ENCODE results near the gene SDK1.

SDK1 gene

DNA sequence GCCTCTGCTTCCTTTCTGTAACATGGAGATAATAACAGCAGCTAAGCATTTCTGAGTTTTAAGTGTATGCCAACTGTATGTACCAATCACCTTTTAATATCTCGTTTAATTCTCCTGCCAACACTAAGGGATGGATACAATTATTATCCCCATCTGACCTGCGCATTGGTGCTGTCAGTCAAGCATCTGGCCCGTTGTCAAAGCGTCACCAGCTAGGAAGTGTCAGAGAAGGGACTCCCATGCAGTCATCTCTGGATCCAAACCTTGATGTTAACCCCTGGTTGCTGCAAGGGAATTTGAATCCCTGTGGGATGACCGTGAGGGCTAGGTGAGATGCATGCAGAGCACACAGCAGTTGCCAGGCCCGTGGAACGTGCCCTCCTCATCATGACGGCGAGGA is 506.8 kb downstream of the SDK1 start:
- Histone ChIP-seq H3K9me3 (ENCODE audit: control insufficient read depth, insufficient read depth, low read depth, low read length) (no peaks in the 10 kb centered on the region), H3K4me3 (ENCODE audit: low read depth, low read length) (no peak overlapping the region), H3K4me1 (ENCODE audit: control insufficient read depth, insufficient read depth, low read length) (no peaks in the 10 kb centered on the region), H3K36me3 (ENCODE audit: control insufficient read depth in 2 of 2, insufficient read depth in 1 of 2, low read length in 2 of 2) (no peaks in the 10 kb centered on the region), H3K27ac (ENCODE audit: extremely low read depth, low read depth, low read length) (no peak overlapping the region)
- no peak for TF ChIP-seq ZNF132 (tag by site-specific recombination; IDR thresholded peaks at IDR 0.05; ENCODE audit: borderline replicate concordance)
- ChIA-PET POLR2A (no interaction called here), CTCF (interaction anchor here (0.7 kb wide), 1 partner anchor 183 kb away, joined by 3 read pairs; no protein-coding TSS in a partner anchor)

DNA sequence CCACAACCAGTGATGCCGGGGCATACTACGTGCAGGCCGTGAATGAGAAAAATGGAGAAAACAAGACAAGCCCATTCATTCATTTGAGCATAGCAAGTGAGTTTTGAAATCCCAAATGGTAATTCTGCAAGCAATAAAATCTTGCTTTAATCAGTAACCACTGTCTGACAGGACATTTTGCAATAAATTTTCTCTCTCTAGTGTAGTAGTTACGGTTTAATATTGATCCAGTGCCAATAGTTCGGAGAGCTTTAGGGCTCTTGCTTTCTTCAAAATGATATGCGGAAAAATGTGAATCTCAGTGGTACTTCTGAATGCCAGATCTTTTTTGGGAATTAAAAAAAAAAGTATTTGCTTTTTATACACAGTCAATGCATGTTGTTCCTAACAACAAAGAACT is 520.4 kb downstream of the SDK1 start:
- H3K36me3 ChIP-seq (ENCODE audit: control insufficient read depth in 2 of 2, insufficient read depth in 1 of 2, low read length in 2 of 2) = no peaks in the 10 kb centered on the region
- ChIA-PET CTCF (no interaction called here), POLR2A (no interaction called here)
- TF ChIP-seq HOXA7 (CRISPR knock-in tag; IDR thresholded peaks at IDR 0.05; ENCODE audit: borderline replicate concordance) (no peak), ZFP41 (tag by site-specific recombination; IDR thresholded peaks at IDR 0.05; ENCODE audit: borderline replicate concordance) (no peak), ZNF521 (tag by site-specific recombination; IDR thresholded peaks at IDR 0.05) (no peak), ZNF561 (tag by site-specific recombination; IDR thresholded peaks at IDR 0.05; ENCODE audit: borderline replicate concordance) (no peak), ZBTB17 (tag by site-specific recombination; IDR thresholded peaks at IDR 0.05) (no peak), SETDB1 (IDR thresholded peaks at IDR 0.05; ENCODE audit: insufficient read length, low read length) (no peak), ZNF433 (tag by site-specific recombination; IDR thresholded peaks at IDR 0.05; ENCODE audit: low read depth) (no peak), ZNF292 (tag by site-specific recombination; IDR thresholded peaks at IDR 0.05; ENCODE audit: borderline replicate concordance, low read depth) (no peak)
- H3K4me3 ChIP-seq (ENCODE audit: low read depth, low read length) = no peak overlapping the region
- H3K27ac ChIP-seq (ENCODE audit: extremely low read depth, low read depth, low read length) = no peak overlapping the region
- no peaks in the 10 kb centered on the region for H3K4me1 ChIP-seq (ENCODE audit: control insufficient read depth, insufficient read depth, low read length)
- H3K9me3 ChIP-seq (ENCODE audit: control insufficient read depth, insufficient read depth, low read depth, low read length) = no peaks in the 10 kb centered on the region

DNA sequence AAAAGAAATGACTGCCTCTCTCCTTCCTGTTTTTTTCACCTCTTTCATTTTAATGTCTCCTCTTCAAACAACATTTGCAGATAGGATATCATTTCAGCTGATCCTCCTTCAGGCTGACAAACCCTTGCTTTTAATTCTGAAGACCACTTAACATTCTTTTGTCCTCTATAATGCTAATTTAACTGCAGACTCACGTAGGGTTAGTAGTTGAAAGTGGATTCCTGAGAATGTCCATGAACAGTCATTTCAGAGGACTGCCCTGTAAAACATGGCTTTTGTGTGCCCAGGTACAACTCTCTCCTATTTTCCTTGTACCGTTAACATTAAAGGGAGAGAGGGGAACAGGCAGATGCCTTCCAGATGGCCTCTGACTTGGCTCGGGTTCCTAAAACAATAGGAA is 524.4 kb downstream of the SDK1 start:
- TF ChIP-seq, protein P1, sequence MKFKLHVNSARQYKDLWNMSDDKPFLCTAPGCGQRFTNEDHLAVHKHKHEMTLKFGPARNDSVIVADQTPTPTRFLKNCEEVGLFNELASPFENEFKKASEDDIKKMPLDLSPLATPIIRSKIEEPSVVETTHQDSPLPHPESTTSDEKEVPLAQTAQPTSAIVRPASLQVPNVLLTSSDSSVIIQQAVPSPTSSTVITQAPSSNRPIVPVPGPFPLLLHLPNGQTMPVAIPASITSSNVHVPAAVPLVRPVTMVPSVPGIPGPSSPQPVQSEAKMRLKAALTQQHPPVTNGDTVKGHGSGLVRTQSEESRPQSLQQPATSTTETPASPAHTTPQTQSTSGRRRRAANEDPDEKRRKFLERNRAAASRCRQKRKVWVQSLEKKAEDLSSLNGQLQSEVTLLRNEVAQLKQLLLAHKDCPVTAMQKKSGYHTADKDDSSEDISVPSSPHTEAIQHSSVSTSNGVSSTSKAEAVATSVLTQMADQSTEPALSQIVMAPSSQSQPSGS (tag by site-specific recombination; IDR thresholded peaks at IDR 0.05; ENCODE audit: low read depth) = no peak
- TF ChIP-seq YY1 (tag by site-specific recombination; IDR thresholded peaks at IDR 0.05) (no peak), ZNF529 (tag by site-specific recombination; IDR thresholded peaks at IDR 0.05; ENCODE audit: insufficient replicate concordance) (no peak), ZBTB1 (tag by site-specific recombination; IDR thresholded peaks at IDR 0.05) (no peak), KLF7 (tag by site-specific recombination; IDR thresholded peaks at IDR 0.05; ENCODE audit: borderline replicate concordance) (no peak), SP3 (tag by site-specific recombination; IDR thresholded peaks at IDR 0.05) (no peak), ZNF510 (tag by site-specific recombination; IDR thresholded peaks at IDR 0.05; ENCODE audit: insufficient replicate concordance) (no peak)
- TF ChIP-seq, protein P2, sequence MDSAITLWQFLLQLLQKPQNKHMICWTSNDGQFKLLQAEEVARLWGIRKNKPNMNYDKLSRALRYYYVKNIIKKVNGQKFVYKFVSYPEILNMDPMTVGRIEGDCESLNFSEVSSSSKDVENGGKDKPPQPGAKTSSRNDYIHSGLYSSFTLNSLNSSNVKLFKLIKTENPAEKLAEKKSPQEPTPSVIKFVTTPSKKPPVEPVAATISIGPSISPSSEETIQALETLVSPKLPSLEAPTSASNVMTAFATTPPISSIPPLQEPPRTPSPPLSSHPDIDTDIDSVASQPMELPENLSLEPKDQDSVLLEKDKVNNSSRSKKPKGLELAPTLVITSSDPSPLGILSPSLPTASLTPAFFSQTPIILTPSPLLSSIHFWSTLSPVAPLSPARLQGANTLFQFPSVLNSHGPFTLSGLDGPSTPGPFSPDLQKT (IDR thresholded peaks at IDR 0.05; ENCODE audit: borderline replicate concordance, low read depth, low read length) = no peak
- H3K27ac ChIP-seq (ENCODE audit: extremely low read depth, low read depth, low read length) = no peak overlapping the region
- CTCF ChIA-PET = no interaction called here

DNA sequence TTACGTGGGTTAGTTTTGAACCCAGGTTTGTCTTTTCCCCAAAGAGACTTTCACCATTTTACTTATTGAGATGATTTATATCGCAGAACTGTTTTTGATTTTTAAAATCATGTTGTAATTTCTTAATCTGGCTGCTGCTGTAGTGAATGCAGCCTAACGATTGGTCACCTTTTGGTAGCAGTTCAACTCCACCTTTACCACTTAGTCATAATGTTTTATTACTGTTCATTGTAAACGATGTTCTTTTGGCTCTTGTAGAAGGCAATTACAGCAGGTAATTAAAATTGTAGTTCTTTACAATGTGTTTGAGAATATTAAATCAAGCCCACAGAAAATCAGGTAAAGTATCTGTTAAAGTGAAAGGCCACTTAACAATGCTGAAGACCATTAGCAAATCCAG is 531.1 kb downstream of the SDK1 start:
- Histone ChIP-seq H3K36me3 (ENCODE audit: control insufficient read depth in 2 of 2, insufficient read depth in 1 of 2, low read length in 2 of 2) (no peaks in the 10 kb centered on the region), H3K27ac (ENCODE audit: extremely low read depth, low read depth, low read length) (no peak overlapping the region), H3K4me3 (ENCODE audit: low read depth, low read length) (no peak overlapping the region), H3K9me3 (ENCODE audit: control insufficient read depth, insufficient read depth, low read depth, low read length) (no peaks in the 10 kb centered on the region), H3K4me1 (ENCODE audit: control insufficient read depth, insufficient read depth, low read length) (no peaks in the 10 kb centered on the region)
- ChIA-PET CTCF (no interaction called here), POLR2A (no interaction called here)
- TF ChIP-seq ZFP37 (tag by site-specific recombination; IDR thresholded peaks at IDR 0.05) (no peak), KLF7 (tag by site-specific recombination; IDR thresholded peaks at IDR 0.05; ENCODE audit: borderline replicate concordance) (no peak), TCF7L2 (IDR thresholded peaks at IDR 0.05; ENCODE audit: borderline replicate concordance, low read depth, low read length) (no peak), ZNF837 (tag by site-specific recombination; IDR thresholded peaks at IDR 0.05) (no peak)
- TF ChIP-seq, protein P3, sequence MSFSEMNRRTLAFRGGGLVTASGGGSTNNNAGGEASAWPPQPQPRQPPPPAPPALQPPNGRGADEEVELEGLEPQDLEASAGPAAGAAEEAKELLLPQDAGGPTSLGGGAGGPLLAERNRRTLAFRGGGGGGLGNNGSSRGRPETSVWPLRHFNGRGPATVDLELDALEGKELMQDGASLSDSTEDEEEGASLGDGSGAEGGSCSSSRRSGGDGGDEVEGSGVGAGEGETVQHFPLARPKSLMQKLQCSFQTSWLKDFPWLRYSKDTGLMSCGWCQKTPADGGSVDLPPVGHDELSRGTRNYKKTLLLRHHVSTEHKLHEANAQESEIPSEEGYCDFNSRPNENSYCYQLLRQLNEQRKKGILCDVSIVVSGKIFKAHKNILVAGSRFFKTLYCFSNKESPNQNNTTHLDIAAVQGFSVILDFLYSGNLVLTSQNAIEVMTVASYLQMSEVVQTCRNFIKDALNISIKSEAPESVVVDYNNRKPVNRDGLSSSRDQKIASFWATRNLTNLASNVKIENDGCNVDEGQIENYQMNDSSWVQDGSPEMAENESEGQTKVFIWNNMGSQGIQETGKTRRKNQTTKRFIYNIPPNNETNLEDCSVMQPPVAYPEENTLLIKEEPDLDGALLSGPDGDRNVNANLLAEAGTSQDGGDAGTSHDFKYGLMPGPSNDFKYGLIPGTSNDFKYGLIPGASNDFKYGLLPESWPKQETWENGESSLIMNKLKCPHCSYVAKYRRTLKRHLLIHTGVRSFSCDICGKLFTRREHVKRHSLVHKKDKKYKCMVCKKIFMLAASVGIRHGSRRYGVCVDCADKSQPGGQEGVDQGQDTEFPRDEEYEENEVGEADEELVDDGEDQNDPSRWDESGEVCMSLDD (tag by site-specific recombination; IDR thresholded peaks at IDR 0.05) = no peak
- TF ChIP-seq, protein P4, sequence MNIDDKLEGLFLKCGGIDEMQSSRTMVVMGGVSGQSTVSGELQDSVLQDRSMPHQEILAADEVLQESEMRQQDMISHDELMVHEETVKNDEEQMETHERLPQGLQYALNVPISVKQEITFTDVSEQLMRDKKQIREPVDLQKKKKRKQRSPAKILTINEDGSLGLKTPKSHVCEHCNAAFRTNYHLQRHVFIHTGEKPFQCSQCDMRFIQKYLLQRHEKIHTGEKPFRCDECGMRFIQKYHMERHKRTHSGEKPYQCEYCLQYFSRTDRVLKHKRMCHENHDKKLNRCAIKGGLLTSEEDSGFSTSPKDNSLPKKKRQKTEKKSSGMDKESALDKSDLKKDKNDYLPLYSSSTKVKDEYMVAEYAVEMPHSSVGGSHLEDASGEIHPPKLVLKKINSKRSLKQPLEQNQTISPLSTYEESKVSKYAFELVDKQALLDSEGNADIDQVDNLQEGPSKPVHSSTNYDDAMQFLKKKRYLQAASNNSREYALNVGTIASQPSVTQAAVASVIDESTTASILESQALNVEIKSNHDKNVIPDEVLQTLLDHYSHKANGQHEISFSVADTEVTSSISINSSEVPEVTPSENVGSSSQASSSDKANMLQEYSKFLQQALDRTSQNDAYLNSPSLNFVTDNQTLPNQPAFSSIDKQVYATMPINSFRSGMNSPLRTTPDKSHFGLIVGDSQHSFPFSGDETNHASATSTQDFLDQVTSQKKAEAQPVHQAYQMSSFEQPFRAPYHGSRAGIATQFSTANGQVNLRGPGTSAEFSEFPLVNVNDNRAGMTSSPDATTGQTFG (tag by site-specific recombination; IDR thresholded peaks at IDR 0.05; ENCODE audit: borderline replicate concordance) = no peak

More for the DNA sequence above, 524.4 kb downstream of the SDK1 start:
- H3K4me1 ChIP-seq (ENCODE audit: control insufficient read depth, insufficient read depth, low read length) = no peaks in the 10 kb centered on the region
- no peaks in the 10 kb centered on the region for H3K36me3 ChIP-seq (ENCODE audit: control insufficient read depth in 2 of 2, insufficient read depth in 1 of 2, low read length in 2 of 2)
- H3K4me3 ChIP-seq (ENCODE audit: low read depth, low read length) = no peak overlapping the region
- H3K9me3 ChIP-seq (ENCODE audit: control insufficient read depth, insufficient read depth, low read depth, low read length) = no peaks in the 10 kb centered on the region
- POLR2A ChIA-PET = no interaction called here

Measured in HEK293 (cell line).